ENCODE data around the gene NELFB.
A peak's percentile ranks its signal among the peaks of the same experiment; 100 is the strongest.

The NELFB gene

GRCh38 chr9:137272241-137273094 lies 17.3 kb downstream of the NELFB start:
- DNase-seq: no peak

- no peak for DNase-seq
Observed at GRCh38 chr9:137273095-137273490, 18.0 kb downstream of the NELFB start.

GRCh38 chr9:137273611-137274320 lies 18.6 kb downstream of the NELFB start:
- no peak for DNase-seq

DNA sequence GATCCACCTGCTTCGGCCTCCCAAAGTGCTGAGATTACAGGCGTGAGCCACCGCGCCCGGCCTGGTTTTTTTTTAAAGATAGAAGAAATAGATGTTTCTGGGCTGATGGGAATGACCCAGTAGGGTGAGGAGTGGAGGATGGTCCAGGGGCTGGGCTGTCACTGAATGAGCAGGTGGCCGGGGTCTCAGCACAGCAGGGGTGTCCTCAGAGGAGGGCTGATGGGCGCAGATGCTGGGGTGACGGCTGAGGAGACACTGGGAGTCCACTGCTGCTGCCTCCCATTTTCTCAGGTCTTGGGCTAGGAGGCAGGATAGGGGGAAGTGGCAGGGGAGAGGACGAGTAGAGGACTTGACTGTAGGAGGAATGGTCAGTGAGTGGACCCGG lies 20.1 kb downstream of the NELFB start:
- DNase-seq: no peak

- no peak for DNase-seq
Observed at GRCh38 chr9:137275588-137276472, 20.7 kb downstream of the NELFB start.

- DNase-seq: no peak
Observed at GRCh38 chr9:137276473-137277328, 21.6 kb downstream of the NELFB start.

DNA sequence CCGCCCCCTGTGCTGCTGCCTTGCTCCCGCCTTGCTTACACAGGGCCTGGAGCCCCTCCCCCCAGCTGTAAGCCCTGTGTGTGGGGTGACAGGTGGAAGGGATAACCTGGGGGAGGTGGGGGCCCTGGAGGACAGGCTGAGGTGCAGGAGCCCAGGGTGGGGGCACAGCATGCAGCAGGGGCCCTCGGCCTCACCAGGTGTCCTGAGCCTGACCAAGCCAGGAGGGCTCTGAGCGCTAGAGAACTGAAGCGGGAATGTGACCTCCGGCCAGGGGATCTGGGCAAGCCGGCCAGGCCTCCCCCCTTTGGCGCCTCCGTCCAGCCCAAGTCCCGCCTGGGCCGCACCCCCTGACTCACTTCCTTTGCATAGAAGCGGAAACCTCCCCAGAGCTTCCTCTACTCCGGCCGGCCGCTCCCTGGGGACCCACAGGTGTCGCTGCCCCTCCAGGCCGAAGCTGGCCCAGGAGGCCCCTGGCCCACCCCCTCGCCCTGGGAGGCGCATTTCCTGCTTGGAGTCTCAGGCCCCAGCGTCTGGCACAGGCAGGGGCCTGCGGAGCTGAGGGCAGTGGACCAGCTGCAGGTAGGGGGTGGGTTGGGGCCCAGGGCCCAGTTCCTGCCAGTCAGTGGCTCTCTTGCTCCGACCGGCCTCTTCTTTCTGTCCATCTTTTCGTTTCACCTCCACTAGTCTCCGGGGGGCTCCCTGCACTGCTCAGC lies 22.4 kb downstream of the NELFB start, which contains the start of gene TOR4A:
TOR4A (plus strand) TSS at position 398 of the 713 bp plus-strand sequence. CDS start 964 bp downstream, outside the sequence.
- DNase-seq: no peak

GRCh38 chr9:137278061-137278701 lies 23.1 kb downstream of the NELFB start:
- no peak for DNase-seq

DNA sequence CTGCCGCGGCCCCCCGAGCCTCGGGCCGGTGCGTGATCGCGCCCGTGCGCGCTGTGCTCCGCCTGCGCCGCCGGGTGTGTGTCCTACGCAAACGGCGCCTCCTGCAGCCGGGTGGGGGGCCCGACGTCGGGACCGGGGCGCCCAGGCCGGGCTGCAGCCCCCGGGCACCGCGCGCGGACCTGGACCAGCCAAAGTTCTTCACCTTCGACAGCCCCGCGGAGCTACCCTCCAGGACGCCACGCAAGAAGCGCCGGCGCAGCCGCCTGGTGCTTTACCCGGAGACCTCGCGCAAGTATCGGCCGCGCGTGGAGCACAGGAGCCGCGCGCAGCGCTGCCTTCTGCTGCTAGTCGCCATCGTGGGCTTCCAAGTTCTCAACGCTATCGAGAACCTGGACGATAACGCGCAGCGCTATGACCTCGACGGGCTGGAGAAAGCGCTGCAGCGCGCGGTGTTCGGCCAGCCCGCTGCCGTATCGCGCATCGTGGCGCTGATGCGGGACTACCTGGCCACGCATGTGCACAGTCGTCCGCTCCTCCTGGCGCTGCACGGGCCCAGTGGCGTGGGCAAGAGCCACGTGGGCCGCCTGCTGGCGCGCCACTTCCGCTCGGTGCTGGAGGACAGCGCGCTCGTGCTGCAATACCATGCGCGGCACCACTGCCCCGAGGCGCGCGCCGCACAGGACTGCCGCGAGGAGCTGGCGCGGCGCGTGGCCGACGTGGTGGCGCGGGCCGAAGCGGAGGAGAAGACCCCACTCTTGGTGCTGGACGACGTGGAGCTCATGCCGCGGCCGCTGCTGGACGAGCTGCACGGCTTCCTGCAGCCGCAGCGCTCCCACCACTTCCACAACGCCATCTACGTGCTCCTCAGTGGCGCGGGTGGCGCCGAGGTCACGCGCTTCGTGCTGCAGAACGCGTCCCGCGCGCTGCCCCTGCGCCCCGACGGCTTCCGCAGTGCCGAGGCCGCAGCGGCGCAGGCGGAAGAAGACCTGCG lies 23.9 kb downstream of the NELFB start:
- DNase-seq: no peak

GRCh38 chr9:137279741-137280473 lies 24.8 kb downstream of the NELFB start:
- DNase-seq: no peak

DNA sequence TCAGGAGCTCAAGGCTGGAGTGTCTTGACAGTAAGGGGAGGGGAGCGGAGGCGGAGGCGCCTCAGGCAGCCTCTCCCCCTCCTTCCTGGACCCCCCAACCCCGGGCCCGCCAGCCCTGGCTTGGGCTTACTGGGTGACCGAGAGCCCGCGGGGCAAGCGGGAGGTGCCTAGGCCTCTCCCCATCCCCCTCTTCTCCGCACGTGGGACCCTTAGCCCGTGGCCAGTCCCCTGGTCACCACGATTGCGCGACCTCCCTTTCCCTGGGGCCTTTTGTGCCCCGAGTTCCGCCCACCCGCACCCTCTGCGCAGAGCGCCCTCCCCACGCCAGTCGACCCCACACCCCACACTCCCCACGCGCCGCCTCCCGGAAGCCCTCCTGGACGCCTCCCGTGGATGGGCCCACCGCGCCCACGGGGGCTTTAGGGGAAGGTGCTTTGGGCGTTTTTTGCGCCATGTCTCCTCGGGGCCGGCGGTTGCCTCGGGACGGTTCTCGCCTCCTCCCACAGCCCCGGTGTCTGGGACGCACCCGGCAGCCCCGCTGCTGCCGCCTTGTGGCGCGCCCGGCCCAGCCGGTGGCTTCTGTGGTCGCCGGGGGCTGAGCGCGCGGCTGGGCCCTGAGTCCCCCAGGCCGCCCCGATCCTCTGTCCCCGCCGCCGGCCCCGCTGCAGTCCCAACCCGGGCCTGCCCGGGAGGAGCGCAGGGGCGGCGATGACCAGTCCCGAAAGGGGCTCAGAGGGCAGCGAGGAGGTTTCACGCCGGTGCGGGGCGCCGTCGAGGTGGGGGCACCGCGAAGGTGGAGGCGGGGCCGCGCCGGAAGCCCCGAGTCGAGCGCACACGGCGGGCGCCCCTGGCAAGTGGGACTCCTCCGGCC lies 25.6 kb downstream of the NELFB start:
- no peak for DNase-seq

DNA sequence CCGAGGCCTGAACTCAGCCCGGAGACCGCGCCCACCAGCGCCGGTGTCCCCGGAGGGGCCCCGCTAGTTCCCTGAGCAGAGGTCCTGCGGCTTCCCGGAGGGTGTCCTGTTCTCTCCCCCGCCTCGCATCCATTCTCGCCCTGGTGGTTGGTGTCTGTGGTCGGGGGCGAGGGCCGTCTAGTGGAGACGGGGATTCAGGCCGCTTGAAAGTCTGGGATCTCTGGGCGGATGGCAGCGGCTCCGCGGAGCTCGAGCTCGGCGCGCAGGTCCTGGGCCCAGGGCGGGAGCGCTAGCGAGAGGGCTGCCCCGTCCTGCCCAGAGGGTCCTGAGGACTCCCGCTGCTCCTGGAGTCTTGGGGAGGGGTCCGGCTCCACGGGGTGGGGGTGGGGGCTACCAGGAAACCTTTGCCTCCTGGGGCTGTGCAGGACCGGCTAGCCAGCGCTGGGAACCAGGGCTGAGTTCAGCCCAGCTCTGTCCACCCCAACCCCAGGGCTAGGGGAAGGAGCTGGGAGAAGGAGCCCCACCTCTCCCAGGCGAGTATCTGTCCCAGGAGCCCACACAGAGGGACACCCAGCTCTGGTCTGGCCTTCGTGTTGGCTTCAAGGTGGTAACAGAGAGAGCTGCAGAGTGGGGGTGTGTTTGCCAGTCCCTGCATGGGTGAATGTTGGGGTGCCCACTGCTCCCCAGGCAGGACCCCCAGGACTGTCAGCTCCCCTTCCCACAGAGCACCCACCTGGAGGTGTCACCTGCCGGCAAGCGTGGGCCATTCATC lies 26.4 kb downstream of the NELFB start:
- DNase-seq: no peak

DNA sequence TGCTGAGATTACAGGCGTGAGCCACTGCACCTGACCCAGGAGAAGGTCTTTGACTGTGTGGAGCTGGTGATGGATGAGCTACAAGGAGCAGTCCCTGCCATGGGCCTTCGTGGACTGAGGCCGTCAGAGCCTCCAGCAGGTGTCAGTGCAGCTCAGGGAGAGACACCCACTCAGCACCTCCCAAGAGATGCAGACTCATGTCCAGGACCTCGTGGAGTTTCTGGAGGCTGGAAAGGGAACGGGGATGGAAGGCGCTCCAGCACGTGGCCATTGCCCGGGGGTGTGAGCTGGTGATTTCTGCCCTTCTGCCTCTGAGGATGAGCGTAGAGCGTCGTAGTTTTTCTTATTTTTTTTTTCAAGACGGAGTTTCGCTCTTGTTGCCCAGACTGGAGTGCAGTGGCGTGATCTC lies 31.9 kb downstream of the NELFB start:
- DNase-seq: no peak

DNA sequence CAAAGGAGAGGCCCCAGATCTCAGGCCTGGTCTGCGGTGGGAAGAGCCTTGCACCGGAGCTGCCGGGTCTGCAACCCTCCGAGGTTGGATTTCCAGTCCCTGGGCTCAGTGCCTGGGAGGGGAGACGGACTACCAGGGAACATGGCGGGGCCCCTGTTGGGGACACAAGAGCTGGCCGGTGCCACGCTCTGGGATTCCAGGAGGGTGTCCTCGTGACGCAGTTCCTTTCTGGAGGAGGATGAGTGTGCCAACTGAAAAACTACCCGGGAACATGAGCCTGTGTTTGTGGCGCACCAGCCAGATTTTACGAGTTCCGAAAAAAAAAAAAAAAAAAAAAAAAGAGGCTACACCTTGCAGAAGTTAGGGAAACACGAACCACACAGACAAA lies 38.0 kb downstream of the NELFB start:
- no peak for DNase-seq

DNA sequence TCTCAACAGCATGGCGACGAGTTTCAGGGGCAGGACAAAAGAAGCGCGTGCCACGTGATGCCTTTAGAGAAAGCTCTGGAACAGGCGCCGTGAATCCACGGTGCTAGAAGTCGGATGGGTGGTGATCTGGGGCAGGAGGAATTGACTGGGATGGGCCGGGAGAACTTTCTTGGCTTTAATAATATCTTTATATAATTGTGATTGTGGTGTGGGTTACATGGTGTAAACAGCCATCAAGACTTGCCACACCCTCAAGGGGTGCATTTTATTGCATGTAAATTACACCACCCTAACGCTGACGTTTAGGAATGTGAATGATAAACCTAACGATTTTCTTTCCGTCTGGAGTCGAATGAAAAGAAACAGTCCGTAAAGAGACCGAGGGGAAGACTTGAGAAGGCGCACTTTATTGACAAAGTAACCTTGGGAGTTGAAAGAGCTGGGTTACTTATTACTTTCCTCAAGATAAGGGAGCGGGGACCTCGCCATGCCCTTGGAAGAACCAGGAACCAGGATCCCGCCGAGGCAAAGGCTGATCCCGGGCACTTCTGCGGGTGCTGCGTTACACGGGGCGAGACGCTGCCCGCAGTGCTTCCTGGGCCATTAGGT lies 38.5 kb downstream of the NELFB start:
- no peak for DNase-seq

DNA sequence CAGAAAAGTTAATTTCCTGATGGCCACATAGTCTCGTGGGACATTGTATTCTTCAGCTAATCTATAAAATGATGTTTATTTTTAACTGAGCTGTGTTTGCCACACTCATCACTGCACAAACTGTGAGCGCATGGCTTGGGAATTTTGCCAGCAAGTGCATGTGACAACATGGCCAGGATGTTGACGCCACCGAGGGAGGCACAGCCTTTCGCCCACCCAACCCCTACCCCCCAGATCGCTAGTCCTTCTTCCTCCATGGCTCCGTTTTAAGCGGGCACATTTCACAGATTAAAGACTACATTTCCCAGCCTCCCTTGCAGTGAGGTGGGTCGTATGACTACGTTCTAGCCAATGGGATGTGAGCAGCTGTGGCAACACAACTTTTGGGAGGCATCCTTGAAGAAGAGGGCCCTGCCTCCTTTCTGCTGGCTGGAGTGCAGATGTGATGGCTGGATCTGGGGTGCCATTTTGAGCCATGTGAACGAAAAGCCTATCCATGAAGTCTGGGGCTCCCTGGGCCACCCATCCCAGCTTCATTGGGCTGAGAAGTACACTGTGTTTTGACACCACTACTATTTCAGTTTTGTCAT lies 39.1 kb downstream of the NELFB start:
- DNase-seq: peak; percentile 64

Data from stimulated activated CD4-positive, alpha-beta T cell treated with anti-CD3 and anti-CD28 coated beads, Interleukin-1b, Interleukin-23, amount 100 ng/mL, for 48 hours (primary cell).